Measurements from ENCODE around the gene TCP1.
"Not testable (repeated sequence)": the region's sequence is repeated elsewhere in the genome, so short reads cannot be mapped to it uniquely, and the experiment has no call there.

Gene TCP1

GRCh38 chr6:159777240-159777904 is 12.0 kb downstream of the TCP1 start:
- no peak for DNase-seq (ENCODE audit: low read depth)

DNA sequence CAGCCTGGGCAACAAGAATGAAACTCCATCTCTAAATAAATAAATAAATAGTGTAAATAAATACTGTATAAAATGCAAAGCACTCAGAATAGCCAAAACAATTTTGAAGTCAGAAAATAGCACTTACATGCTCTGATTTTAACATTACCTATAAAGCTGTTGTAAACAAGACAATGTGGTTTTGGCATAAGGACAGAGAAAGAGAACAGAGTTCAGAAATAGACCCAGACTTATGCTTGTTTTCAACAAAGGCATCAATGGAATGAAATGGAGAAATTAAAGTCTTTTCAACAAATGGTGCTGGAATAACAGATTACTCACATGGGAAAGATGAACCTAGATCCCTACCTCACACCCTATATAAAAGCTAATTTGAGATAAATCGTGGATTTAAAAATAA is 17.2 kb downstream of the TCP1 start:
- no peak for DNase-seq (ENCODE audit: low read depth)

DNA sequence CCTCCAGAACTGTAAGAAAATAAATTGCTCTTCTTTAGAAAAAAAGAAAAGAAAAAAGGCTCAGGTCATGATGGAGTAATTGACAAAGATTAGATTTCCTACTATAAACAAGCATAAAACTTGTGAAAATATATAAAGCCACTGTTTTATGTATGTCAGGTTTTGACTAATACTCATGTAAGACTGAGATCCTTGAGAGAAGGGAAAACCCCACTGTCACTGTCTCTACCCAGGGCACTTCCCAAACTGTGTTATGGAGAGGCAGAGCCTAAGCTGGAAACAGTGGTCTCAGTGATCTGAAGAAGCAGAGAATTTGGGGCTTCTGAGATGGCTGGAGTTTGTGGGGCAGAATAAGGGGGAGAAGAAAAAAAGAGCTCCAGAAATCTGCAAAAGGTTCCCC is 19.9 kb downstream of the TCP1 start:
- DNase-seq (ENCODE audit: low read depth), result no peak

DNA sequence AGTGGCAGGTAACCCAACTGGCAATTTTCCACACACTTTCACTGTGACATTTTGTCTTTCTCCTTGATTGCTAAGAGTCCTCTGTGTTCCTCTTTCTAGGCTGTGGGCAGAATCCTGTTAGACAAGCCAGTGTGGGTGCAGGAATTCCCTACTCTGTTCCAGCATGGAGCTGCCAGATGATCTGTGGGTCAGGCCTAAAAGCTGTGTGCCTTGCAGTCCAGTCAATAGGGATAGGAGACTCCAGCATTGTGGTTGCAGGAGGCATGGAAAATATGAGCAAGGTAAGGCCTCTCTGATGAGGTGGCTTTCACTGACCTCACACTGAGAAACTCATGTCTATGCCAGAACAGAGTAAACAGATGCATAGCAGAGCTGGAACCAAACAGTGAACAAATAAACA is 22.5 kb downstream of the TCP1 start:
- no peak for DNase-seq (ENCODE audit: low read depth)

DNA sequence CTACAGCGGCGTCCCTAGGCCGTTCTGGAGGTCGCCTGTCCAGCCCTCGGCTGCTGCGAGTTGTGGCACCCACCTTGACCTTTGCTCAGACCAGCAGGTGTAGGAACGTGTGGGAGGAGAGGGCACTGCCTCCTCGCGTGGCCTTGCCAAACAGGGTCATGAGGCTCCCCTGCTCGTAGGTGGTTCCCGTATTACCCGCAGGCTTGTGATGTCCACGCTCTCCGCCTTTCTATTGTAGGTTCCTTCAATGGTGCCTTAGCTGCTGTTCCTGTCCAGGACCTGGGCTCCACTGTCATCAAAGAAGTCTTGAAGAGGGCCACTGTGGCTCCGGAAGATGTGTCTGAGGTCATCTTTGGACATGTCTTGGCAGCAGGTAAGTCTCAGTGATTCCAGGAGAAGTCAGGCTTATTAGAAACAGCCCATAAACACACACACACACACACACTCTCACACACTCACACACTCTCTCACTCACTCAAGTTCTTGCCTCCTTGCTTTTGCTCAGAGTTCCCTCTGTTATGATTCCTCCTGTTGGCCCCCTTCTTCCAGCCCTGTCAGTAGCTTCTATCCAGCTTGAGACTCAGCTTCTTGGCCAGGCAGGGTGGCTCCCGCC is 26.6 kb downstream of the TCP1 start:
- DNase-seq (ENCODE audit: low read depth), result no peak

DNA sequence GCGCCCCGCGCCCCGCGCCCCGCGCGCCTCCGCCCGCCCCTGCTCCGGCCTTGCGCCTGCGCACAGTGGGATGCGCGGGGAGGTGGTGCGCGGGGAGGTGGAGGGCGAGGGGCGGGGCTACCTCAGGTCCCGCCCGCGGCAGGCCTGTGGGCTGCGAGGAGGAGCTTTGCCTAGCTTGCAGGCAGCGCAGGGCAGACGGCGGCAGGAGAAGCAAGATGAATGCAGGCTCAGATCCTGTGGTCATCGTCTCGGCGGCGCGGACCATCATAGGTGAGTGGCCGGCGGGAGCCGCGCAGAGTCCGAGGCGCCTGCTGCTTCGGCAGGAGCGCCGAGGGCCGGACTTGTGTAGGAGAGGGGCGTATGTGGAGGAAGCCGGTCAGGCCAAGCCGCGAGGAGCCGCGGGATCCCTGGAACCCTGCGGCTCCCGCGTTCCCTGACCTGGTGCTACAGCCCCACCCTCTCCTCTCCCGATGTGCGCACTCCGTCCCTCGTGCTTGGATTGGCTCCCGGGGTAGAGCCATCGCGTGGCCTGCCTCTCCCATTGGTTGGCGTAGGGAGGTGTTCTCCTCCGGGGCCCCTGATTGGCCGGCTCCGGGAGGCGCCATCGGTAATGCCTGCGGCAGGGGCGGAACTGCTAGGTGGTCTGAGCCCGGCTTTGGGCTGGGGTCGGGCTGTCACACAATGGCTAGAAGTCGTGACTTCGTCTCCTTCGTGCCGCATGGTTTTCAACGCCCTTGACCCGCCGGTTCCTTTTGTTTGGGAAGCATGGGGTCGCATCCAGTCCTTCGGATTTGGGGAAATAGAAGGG is 27.3 kb downstream of the TCP1 start, which contains the start of gene ACAT2:
ACAT2 (plus strand) TSS at position 173 of the 808 bp plus-strand sequence; CDS start at position 216, 43 bp downstream.
- peak; percentile 93 for DNase-seq (ENCODE audit: low read depth)

GRCh38 chr6:159761129-159761872 is 28.1 kb downstream of the TCP1 start:
- DNase-seq (ENCODE audit: low read depth), result no peak

DNA sequence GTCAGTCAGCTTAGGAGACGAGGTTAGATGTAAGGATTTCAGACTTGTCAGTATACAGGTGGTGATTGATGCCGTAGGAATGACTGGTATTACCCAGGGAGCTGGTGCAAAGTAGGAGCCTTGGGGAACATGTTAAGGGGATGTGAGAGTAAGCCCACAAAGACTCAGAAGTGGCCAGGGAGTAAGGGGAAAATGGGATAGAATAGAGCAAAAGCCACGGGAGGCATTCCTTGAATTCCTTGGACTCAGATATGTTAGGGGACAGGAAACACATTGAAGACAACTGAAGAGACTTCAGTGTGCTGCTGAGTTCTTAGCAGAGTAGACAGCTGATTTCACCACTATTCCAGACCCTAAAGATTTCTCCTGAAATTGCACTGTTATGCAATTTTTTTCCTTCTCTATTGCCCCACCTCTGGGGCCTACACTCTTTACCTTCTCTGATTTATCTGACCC is 28.8 kb downstream of the TCP1 start:
- DNase-seq (ENCODE audit: low read depth), result no peak

DNA sequence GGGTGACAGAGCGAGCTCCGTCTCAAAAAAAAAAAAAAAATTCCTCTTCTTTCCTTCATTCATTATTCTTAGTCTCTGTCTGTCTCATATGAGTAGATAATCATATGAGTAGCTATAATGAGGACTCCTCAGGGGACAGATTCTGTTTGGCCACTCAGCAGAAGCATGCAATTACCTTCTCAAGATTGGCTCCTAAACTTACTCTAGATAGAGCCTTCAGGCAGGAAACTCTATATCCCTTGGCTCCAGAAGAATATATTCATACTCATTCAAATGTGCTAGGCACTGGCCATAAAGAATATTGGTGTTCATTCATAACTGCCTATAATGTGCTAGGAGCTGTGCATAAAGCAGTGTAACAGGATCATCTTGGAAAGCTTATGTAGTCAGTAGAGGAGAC is 29.8 kb downstream of the TCP1 start:
- no peak for DNase-seq (ENCODE audit: low read depth)

GRCh38 chr6:159758031-159759001 is 31.1 kb downstream of the TCP1 start:
- no peak for DNase-seq (ENCODE audit: low read depth)

- DNase-seq (ENCODE audit: low read depth), result no peak
These were observed 32.9 kb downstream of the TCP1 start for GRCh38 chr6:159756508-159756907.

GRCh38 chr6:159754959-159755914 is 34.2 kb downstream of the TCP1 start:
- no peak for DNase-seq (ENCODE audit: low read depth)

DNA sequence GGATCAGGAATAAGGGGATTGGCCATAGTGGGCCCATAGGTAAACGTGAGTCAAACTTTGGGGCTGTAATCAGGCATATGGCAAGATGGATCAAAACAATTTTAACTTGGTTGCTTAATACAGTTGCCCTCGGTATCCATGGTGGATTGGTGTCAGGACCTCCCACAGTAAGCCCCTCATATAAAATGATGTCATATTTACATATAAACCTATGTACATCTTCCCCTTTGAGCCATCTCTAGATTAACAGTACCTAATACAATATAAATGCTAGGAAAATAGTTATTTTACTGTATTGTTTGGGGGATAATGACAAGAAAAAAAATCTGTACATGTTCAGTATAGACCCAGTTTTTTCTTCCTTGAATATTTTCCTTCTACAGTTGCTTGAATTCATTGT is 35.0 kb downstream of the TCP1 start:
- no peak for DNase-seq (ENCODE audit: low read depth)

DNA sequence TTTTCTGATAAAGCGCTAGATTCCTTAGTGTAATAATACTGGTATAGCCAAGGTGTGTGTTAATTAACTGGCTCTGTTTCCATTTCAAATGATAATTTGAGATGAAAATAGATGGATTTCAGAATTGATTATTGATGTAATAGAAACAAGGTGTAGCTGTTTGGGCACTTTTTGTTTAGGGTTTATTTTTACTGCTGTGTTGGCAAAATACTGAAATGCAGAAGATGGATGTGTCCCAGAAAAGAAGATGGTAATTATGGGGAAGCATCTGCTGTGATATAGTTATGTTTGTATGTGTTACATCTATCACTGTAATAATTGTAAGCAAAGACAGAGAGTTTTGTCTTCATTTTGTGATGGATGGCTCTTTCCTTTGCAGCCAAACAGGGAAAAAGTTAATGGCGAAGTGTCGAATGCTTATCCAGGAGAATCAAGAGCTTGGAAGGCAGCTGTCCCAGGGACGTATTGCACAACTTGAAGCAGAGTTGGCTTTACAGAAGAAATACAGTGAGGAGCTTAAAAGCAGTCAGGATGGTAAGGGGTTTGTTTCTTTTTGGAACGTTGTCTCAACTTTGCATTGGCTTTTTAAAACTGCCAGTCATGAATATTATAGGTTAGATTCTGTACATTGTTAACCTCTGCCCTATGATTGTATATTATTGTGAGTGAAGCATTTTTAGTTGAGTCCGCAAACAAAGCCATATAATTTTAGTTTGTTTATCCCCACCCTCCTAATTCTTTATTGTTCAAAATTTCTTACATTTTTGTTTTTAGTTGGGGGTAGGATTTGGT is 36.1 kb downstream of the TCP1 start:
- DNase-seq (ENCODE audit: low read depth), result no peak

- DNase-seq (ENCODE audit: low read depth), result no peak
These were observed 38.0 kb downstream of the TCP1 start for GRCh38 chr6:159751448-159751847.

GRCh38 chr6:159748127-159748526 is 41.3 kb downstream of the TCP1 start:
- DNase-seq (ENCODE audit: low read depth), result not testable (repeated sequence)

DNA sequence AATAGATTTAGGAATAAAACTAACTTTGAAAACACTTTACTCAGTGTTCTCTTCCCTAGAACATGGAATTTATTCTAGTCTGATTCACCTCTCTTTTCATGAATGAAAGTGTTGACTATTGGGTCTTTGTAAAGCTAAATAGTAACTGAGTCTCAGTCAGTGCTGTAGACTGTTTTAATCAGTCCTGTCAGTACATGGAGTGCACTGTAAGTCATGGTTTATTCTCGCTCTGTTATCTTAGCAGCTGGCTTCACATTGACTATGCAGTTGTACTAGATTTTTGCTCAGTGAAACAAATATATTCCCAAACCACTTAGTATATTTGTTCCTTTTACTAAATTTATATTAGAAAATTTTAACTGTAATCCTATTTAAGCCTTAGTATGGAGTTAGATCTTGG is 42.6 kb downstream of the TCP1 start:
- DNase-seq (ENCODE audit: low read depth), result no peak

DNA sequence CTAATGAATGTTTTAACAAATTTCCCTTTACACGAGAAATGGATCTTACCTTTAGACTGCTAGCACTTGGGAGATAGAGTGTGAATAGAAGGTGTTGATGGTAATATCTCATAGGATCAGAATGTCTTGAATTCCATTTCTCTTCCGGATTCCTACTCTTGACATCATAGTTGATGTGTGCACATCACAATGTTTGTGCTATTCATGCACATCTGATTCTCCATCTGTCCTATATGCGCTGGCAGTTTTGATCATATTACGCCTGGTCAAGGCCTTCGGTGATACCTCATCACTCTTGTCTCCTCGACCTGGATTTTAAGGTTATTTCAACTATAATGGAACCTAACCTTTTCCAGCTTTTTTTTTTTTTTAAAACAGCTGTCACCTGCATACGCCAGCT is 44.3 kb downstream of the TCP1 start:
- DNase-seq (ENCODE audit: low read depth), result no peak

DNA sequence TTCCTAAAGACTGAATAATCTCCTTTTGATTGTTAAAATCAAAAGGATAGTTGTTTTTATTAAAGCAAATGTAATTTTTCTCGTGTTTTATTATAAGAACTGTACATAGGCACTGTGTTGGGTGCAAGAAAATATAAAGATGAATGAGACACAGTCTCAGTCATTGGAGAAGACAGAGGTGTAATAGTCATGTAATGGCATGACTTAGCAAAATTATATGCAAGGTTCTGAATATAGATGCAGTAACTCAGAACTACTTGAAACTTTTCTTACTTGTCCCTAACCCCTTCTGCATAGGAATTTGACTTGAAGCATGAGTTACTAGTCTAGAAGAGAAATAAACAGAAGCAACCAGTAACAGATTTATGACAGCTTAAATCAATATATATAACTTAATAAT is 47.2 kb downstream of the TCP1 start:
- no peak for DNase-seq (ENCODE audit: low read depth)

All from stromal cell of bone marrow (primary cell).